Stimulated activated CD4-positive, alpha-beta T cell treated with anti-CD3 and anti-CD28 coated beads, Interleukin-4, amount 100 ng/mL, for 24 hours (primary cell): ENCODE data around the gene ZNF783.
"Not testable (repeated sequence)": the region's sequence is repeated elsewhere in the genome, so short reads cannot be mapped to it uniquely, and the experiment has no call there.

Experiments used
- DNase-seq: peaks from one replicate; pipeline ENCODE4 v3.0.0-alpha.2; 2020

Gene ZNF783

GRCh38 chr7:149261829-149262617 is at the start of gene ZNF783:
Gene ZNF783 (plus strand): TSS chr7:149262196. CDS start chr7:149262334, 138 bp downstream.
- peak; percentile 85 for DNase-seq

GRCh38 chr7:149214020-149214720 is 47.8 kb upstream of the ZNF783 start:
- DNase-seq: no peak

- no peak for DNase-seq
These were observed 45.6 kb upstream of the ZNF783 start for GRCh38 chr7:149216402-149216801.

GRCh38 chr7:149217570-149217969 is 44.4 kb upstream of the ZNF783 start:
- no peak for DNase-seq

GRCh38 chr7:149218469-149219420 is 43.3 kb upstream of the ZNF783 start:
- DNase-seq: no peak

- DNase-seq: no peak
These were observed 41.5 kb upstream of the ZNF783 start for GRCh38 chr7:149220534-149220933.

GRCh38 chr7:149223176-149223575 is 38.8 kb upstream of the ZNF783 start:
- no peak for DNase-seq

GRCh38 chr7:149223761-149224160 is 38.2 kb upstream of the ZNF783 start:
- DNase-seq: no peak

GRCh38 chr7:149224352-149224751 is 37.6 kb upstream of the ZNF783 start:
- DNase-seq: no peak

- no peak for DNase-seq
These were observed 36.9 kb upstream of the ZNF783 start for GRCh38 chr7:149225106-149225505.

GRCh38 chr7:149225656-149226055 is 36.3 kb upstream of the ZNF783 start:
- DNase-seq: no peak

GRCh38 chr7:149226366-149226765 is 35.6 kb upstream of the ZNF783 start:
- DNase-seq: not testable (repeated sequence)

GRCh38 chr7:149226840-149227494 is 35.0 kb upstream of the ZNF783 start:
- DNase-seq: no peak

GRCh38 chr7:149228831-149229471 is 33.0 kb upstream of the ZNF783 start:
- DNase-seq: no peak

GRCh38 chr7:149229526-149229925 is 32.5 kb upstream of the ZNF783 start:
- DNase-seq: no peak

- DNase-seq: no peak
These were observed 29.6 kb upstream of the ZNF783 start for GRCh38 chr7:149232362-149232761.

- DNase-seq: not testable (repeated sequence)
These were observed 28.3 kb upstream of the ZNF783 start for GRCh38 chr7:149233655-149234204.

GRCh38 chr7:149237502-149237901 is 24.5 kb upstream of the ZNF783 start:
- no peak for DNase-seq

- DNase-seq: no peak
These were observed 23.9 kb upstream of the ZNF783 start for GRCh38 chr7:149238051-149238450.

- DNase-seq: peak; percentile 93
These were observed 22.5 kb upstream of the ZNF783 start, which contains the start of gene ZNF212 for GRCh38 chr7:149239345-149240143. Gene ZNF212 (plus strand): TSS chr7:149239651. CDS start chr7:149239779, 128 bp downstream.

- DNase-seq: no peak
These were observed 21.4 kb upstream of the ZNF783 start for GRCh38 chr7:149240637-149241036.
